GM19397 (cell line): ENCODE data around the gene GGT6.
"Not testable (repeated sequence)": the region's sequence is repeated elsewhere in the genome, so short reads cannot be mapped to it uniquely, and the experiment has no call there.

ENCODE experiments used
- ATAC-seq: cut with Tn5 transposase; IDR thresholded peaks from one replicate; pipeline ENCODE4 v1.9.1; 2021; ENCODE audit warnings: mild to moderate bottlenecking, moderate library complexity; ENCODE audit not compliant: unreplicated experiment

Gene GGT6

GRCh38 chr17:4592240-4593005 is 32.0 kb upstream of the GGT6 start:
- ATAC-seq = no peak

GRCh38 chr17:4591529-4591928 is 31.2 kb upstream of the GGT6 start:
- ATAC-seq = no peak

- no peak for ATAC-seq
Measured at GRCh38 chr17:4590981-4591453, 30.6 kb upstream of the GGT6 start.

GRCh38 chr17:4590042-4590441 is 29.7 kb upstream of the GGT6 start:
- not testable (repeated sequence) for ATAC-seq

- no peak for ATAC-seq
Measured at GRCh38 chr17:4588898-4589625, 28.7 kb upstream of the GGT6 start.

- ATAC-seq = no peak
Measured at GRCh38 chr17:4588391-4588790, 28.0 kb upstream of the GGT6 start.

- ATAC-seq = no peak
Measured at GRCh38 chr17:4587803-4588202, 27.4 kb upstream of the GGT6 start.

GRCh38 chr17:4587195-4587594 is 26.8 kb upstream of the GGT6 start:
- no peak for ATAC-seq

- no peak for ATAC-seq
Measured at GRCh38 chr17:4586043-4586442, 25.7 kb upstream of the GGT6 start.

GRCh38 chr17:4585638-4585994 is 25.2 kb upstream of the GGT6 start:
- ATAC-seq = no peak

- no peak for ATAC-seq
Measured at GRCh38 chr17:4584917-4585637, 24.7 kb upstream of the GGT6 start.

- no peak for ATAC-seq
Measured at GRCh38 chr17:4584101-4584916, 23.9 kb upstream of the GGT6 start, which contains the start of gene SMTNL2. Gene SMTNL2, plus strand, starts transcription at chr17:4584529. Its CDS starts 77 bp downstream, at chr17:4584606.

GRCh38 chr17:4583782-4584100 is 23.4 kb upstream of the GGT6 start:
- ATAC-seq = no peak

GRCh38 chr17:4583206-4583605 is 22.8 kb upstream of the GGT6 start:
- ATAC-seq = no peak

- no peak for ATAC-seq
Measured at GRCh38 chr17:4582691-4583090, 22.3 kb upstream of the GGT6 start.

- ATAC-seq = no peak
Measured at GRCh38 chr17:4582101-4582501, 21.7 kb upstream of the GGT6 start.

- no peak for ATAC-seq
Measured at GRCh38 chr17:4580291-4580690, 19.9 kb upstream of the GGT6 start.

- ATAC-seq = no peak
Measured at GRCh38 chr17:4579678-4580077, 19.3 kb upstream of the GGT6 start.

- not testable (repeated sequence) for ATAC-seq
Measured at GRCh38 chr17:4578349-4578748, 18.0 kb upstream of the GGT6 start.

GRCh38 chr17:4577386-4577993 is 17.1 kb upstream of the GGT6 start:
- no peak for ATAC-seq
